Astrocyte of the spinal cord (primary cell): ENCODE measurements around the gene PSD2.

ENCODE experiments used
- DNase-seq: peaks from one replicate; pipeline ENCODE4 v3.0.0; 2011; ENCODE audit warnings: low read depth, low spot score
- H3K4me3 ChIP-seq: 2 replicates; pipeline ENCODE4 v1.5.1; 2011; ENCODE audit warnings: low read depth, mild to moderate bottlenecking, low read length, moderate library complexity
- in situ Hi-C: cut with HindIII; loops from 2 replicates; pipeline ENCODE4 v1.10.0; 2017; ENCODE audit warnings: low sequenced_read_pairs
- TF ChIP-seq, protein P1 (sequence below): IDR thresholded peaks from 2 replicates; pipeline ENCODE4 v1.5.1; 2012; ENCODE audit warnings: low read depth, mild to moderate bottlenecking, low read length, inconsistent platforms

The PSD2 gene

DNA sequence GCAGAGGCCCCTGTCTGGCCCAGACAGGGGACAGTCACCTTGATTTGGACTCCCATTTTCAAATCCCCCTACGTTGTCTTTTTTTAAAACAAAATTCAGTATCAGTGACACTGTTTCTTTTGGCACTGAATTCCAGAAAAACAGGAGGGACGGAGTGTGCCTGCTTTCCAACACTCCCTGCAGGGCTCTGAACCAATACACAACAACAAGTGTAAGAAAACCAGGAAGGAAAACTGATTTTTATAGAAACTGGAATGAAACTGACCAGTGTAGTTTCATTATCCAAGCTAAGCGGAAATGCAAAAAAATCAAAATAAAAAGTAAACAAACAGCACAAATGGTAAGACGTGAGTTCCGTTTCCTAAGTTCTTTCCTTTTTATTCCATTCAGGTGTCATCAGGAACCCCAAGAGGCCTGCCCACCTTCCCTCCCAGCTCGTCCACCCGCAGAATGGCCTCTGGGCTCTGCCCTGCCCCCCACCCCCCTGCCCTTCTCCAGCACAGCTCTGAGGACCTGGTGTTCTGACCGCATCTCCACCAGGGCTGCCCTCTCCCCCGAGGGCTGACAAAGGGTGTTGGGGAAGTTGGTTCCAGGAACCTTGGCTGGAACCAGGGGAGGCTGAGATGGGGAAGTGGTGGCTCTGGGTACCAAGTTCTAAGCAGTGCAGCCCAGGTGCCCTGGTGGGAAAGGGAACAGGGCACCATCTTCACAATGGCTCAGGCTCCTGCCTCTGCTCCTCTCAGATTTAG is 73.6 kb downstream of the PSD2 start:
- no peak overlapping the region for H3K4me3 ChIP-seq
- TF ChIP-seq, protein P1, sequence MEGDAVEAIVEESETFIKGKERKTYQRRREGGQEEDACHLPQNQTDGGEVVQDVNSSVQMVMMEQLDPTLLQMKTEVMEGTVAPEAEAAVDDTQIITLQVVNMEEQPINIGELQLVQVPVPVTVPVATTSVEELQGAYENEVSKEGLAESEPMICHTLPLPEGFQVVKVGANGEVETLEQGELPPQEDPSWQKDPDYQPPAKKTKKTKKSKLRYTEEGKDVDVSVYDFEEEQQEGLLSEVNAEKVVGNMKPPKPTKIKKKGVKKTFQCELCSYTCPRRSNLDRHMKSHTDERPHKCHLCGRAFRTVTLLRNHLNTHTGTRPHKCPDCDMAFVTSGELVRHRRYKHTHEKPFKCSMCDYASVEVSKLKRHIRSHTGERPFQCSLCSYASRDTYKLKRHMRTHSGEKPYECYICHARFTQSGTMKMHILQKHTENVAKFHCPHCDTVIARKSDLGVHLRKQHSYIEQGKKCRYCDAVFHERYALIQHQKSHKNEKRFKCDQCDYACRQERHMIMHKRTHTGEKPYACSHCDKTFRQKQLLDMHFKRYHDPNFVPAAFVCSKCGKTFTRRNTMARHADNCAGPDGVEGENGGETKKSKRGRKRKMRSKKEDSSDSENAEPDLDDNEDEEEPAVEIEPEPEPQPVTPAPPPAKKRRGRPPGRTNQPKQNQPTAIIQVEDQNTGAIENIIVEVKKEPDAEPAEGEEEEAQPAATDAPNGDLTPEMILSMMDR: no peak
- no peak for DNase-seq
- in situ Hi-C loops: no loop called here

DNA sequence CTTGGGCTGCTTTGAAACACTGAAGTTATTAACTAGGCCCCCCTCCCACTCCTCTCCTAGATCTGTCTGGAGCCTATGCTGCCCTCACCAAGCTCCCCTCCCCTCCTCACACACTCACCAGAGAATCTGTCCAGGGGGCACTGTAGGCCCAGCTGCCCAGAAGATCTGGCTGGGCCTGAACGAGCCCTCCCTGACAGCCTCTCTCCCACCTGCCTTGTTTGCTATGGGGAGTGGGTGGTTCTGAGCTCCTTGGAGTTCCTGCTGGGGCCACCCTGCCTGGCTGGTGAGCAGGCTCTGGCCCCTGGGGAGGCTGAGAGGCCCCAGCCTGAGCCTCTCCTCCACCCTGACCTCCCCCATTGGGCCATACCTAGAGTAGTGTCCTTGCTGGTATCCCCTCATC is 75.1 kb downstream of the PSD2 start:
- no peak for DNase-seq
- in situ Hi-C loops: no loop called here
- TF ChIP-seq, protein P1: no peak
- no peak overlapping the region for H3K4me3 ChIP-seq

DNA sequence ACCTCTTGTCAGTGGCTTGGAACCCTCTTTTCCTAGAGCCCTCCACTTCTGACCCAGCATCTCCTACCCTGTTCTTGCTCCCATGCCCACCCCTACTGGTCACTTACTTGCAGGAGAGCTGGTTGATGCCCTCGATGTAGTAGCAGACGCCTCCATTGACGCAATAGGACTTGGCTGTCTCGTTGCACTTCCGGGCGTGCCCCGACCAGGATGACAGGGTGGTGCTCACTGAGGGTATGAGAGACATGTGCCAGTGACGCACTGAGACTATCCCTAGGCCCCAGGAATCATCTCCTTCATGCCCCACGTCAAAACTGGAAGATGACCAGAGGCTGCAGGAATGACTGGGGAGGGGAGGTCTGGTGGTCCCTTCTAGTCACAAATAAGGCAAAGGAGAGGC is 76.0 kb downstream of the PSD2 start:
- H3K4me3 ChIP-seq: no peak overlapping the region
- no peak for DNase-seq
- in situ Hi-C loops: no loop called here
- TF ChIP-seq, protein P1: no peak

DNA sequence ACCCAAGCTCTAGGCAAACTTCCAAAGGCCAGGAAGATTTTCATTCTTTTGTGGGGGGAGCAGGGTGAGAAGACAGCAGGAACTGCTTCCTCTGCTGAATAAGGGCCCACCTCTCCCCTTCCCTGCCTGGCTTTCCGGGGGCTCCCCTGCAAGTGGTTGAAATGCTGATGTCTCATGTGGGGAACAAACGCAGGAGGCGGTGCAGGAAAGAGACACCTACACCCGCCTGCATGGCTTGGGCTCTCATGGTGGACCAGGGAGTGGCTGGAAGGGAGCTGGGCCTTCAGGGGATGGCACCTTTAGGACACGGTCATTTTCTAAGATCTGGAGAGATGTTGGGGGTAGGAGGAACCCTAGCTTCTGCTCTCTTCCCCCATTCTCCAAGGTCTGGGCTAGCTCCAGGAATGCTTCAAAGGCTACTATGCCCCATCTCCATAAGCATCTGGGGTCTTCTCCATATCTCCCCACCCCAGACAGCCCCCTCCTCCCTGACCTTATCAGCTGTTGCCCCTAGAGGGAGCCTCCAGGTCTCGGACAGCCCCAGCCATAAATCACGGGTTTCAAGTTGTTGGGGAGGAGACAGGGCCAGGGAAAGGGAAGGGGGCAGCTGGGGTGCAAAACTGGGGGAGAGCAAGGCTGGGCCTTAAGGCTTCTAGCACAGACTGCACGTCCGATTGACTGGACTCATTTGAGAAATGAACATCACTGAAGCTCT is 76.6 kb downstream of the PSD2 start:
- in situ Hi-C loops: no loop called here
- TF ChIP-seq, protein P1: peak; percentile 11
- no peak for DNase-seq
- no peak overlapping the region for H3K4me3 ChIP-seq

DNA sequence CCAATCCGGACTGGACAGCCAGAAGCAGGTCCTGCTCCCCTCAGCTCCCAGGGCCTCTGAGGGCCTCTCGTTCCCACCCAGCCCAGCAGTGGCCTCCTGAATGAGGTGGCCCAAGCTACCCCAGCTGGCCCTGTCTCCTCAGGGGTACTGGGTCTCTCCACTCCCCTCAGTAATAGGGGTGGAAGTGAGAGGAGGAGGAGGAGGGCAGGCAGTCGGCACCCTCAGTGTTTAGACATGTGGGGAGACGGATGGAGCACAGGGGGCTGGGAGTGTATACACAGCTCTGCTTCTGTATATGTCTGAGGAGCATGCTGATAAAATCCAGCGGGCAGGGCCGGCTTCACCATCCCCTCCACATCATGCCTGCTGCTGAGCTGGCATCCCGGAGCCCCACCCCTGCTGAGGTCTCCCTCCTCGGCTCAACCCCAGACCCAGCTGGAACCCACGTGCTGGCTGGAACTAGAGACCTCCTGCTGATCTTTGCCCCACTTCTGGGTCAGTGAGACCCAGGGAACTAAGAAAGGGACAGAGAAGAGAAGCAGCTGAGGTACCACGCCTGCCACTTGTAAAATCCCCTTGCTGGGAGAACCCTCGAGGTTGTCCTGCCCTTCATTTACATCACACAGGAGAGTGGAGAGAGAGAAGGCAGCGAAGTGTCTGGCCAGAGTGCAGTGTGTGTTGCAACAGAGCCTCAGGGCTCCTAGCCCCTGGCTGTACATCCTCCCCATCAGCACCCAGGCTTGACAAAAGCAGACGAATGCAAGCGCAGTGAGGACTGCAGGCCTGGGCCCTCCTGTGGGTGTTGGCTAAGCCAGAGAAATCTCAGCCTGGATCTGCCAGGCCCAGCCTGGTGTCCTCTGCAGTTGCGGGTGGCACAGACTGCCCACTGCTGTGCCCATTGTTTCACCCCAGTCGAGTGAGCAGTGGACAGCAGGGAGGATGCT is 77.5 kb downstream of the PSD2 start:
- in situ Hi-C loops: no loop called here
- TF ChIP-seq, protein P1: no peak
- no peak for DNase-seq
- H3K4me3 ChIP-seq: no peak overlapping the region

DNA sequence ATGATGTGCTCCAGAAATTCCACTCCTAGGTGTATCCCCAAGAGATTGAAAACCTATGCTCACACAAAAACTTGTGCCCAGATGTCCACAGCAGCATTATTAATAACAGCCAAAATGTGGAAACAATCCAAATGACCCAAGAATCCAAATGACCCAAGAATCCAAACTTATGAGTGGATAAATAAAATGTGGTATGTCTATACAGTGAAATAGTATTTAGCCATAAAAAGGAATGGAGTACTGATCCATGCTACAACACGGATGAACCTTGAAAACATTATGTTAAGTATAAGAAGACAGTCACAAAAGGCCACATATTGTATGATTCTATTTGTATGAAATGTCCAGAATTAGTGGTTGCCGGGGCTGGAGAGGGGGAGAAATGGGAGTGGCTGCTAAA is 80.3 kb downstream of the PSD2 start:
- TF ChIP-seq, protein P1: no peak
- no peak overlapping the region for H3K4me3 ChIP-seq
- DNase-seq: no peak
- in situ Hi-C loops: no loop called here
